ENCODE results near the gene CSNK1G2.

The CSNK1G2 gene

DNA sequence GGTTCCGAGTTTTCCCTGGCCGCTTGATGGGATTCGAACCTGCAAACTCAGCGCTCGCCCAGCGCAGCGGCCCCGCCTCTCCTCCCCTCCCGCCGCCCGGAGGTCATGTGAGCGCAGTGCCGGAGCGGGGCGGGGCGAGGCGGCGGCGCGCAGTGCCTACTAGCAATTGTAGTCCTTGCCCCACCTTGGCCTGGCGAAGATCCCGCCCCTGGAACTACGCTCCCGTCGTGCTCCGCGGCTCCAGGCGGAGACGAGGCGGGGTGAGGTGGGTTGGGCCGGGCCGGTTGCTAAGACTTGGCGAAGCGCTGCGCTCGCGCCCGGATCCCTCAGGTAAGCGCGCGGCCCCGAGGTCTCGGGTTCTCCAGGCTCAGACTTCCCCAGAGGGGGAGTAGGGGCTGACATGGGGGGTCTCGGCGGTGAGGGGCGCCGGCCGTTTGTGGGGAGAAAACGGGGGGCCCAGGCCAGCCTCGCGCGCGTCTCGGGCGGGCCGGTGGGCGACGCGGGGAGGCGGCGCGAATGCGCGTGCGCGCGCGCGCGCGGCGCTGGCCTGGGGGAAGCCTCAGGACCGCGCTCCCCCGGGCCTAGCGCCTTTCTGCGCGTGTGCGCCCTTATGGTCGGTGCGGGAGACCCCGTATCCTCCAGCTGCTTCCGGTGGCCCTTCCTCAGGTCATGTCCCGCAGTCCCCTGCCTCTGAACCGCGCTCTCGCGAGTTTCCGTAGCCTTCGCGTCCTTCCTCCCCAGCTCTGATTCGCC is 35.7 kb upstream of the CSNK1G2 start, which contains the start of the genes ADAT3 and SCAMP4:
TSS of gene ADAT3 (plus strand) at position 290 of the 753 bp plus-strand sequence. CDS start 6,649 bp downstream, outside the sequence.
TSS of gene SCAMP4 (plus strand) at position 290 of the 753 bp plus-strand sequence. CDS start 9,621 bp downstream, outside the sequence.
- CTCF ChIA-PET = interaction anchor here (1.0 to 1.6 kb wide), 5 partner anchors 8 to 143 kb away, joined by 3 to 6 read pairs (median 3); no protein-coding TSS in a partner anchor
- TF ChIP-seq, protein P1, sequence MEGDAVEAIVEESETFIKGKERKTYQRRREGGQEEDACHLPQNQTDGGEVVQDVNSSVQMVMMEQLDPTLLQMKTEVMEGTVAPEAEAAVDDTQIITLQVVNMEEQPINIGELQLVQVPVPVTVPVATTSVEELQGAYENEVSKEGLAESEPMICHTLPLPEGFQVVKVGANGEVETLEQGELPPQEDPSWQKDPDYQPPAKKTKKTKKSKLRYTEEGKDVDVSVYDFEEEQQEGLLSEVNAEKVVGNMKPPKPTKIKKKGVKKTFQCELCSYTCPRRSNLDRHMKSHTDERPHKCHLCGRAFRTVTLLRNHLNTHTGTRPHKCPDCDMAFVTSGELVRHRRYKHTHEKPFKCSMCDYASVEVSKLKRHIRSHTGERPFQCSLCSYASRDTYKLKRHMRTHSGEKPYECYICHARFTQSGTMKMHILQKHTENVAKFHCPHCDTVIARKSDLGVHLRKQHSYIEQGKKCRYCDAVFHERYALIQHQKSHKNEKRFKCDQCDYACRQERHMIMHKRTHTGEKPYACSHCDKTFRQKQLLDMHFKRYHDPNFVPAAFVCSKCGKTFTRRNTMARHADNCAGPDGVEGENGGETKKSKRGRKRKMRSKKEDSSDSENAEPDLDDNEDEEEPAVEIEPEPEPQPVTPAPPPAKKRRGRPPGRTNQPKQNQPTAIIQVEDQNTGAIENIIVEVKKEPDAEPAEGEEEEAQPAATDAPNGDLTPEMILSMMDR (IDR thresholded peaks at IDR 0.05; ENCODE audit: control extremely low read depth, extremely low read depth, low read depth, missing control alignments) = no peak
- POLR2A ChIA-PET = interaction anchor here (1.1 kb wide), 1 partner anchor 18 kb away, joined by 3 read pairs; no protein-coding TSS in a partner anchor
- DNase-seq (ENCODE audit: extremely low spot score) = peak; percentile 97

DNA sequence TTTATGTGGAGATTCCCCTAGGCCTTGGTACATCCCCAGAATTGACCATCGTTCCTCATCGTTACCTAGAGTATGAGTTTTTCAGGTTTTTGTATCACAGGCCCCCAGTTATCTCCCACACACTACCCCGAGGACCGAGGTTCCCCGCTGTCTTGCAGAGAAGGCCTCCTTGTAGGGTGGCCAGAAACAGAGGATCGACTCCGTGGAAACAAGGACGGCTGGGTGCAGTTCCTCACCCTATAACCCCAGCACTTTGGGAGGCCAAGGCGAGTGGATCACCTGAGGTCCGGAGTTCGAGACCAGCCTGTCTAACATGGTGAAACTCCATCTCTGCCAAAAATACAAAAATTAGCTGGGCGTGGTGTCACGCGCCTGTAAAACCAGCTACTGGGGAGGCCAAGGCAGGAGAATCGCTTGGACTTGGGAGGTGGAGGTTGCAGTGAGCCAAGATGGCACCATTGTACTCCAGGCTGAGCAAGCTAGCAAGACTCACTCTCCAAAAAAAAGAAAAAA is 35.1 kb upstream of the CSNK1G2 start:
- TF ChIP-seq, protein P1 (IDR thresholded peaks at IDR 0.05; ENCODE audit: control extremely low read depth, extremely low read depth, low read depth, missing control alignments) = no peak
- ChIA-PET CTCF (interaction anchor here (1.0 to 1.6 kb wide), 5 partner anchors 9 to 143 kb away, joined by 3 to 6 read pairs (median 3); no protein-coding TSS in a partner anchor), POLR2A (no interaction called here)
- no peak for DNase-seq (ENCODE audit: extremely low spot score)

DNA sequence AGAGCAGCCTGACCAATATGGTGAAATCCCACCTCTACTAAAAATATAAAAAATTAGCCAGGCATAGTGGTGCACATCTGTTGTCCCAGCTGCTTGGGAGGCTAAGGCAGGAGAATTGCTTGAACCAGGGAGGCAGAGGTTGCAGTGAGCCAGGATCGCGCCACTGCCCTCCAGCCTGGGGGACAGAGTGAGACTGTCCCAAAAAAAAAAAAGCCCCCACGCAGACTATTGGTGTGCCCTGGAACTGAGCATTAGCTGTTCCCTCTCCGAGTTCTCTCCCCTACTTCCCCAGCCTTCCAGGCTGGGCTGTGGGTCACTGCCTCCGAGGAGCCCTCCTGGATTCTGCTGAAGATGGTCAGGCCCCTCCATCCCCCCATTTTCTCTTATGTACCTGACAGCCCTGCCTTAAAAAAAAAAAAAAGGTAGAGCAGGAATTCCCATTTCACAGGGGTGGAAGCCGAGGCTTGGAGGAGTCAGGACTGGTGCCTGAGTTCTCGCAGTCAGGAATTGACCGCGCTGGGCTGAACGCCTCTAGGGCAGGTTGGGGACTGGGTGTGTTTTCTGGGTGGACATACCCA is 33.9 kb upstream of the CSNK1G2 start:
- POLR2A ChIA-PET = no interaction called here
- no peak for DNase-seq (ENCODE audit: extremely low spot score)
- TF ChIP-seq, protein P1 (IDR thresholded peaks at IDR 0.05; ENCODE audit: control extremely low read depth, extremely low read depth, low read depth, missing control alignments) = no peak
- CTCF ChIA-PET = no interaction called here

DNA sequence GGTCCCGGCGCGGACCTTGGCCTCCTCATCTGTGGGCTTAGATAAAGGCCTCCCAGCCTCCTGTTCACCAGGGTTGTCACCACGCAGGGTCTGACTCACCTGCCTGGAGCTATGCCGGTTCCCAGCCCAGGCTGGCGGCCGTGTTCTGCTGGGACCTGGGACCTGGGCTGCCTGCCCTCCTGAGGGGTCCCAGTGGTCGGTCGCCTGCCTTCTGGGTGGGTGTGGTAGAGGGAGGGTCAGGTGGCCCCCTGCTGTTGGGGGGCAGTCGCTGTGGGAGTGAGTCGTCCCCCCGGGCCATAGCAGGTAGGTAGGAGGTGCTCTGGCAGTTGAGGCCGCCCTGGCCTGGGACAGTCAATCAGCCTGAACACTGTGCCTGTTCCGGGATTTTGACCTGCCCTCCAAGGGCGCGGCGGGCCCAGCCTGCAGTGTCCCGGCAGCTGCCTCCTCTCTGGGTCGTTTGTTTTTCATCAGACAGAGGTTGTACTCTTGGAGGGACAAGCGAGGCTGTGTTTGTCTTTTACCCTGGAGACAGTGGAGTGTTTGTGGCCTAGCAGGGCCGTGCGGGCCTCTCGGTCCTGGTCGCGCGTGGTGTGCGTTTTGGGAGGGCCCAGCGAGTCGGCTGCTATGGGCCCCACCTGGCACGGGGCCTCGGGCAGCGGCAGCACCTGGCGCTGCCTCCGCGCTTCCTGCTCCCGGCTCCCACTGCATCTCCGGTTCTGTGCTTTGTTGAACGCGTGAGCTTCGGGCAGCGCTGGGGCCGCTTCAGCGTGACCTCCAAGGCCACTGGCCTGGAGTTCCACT is 33.2 kb upstream of the CSNK1G2 start:
- no peak for DNase-seq (ENCODE audit: extremely low spot score)
- CTCF ChIA-PET = no interaction called here
- POLR2A ChIA-PET = no interaction called here

DNA sequence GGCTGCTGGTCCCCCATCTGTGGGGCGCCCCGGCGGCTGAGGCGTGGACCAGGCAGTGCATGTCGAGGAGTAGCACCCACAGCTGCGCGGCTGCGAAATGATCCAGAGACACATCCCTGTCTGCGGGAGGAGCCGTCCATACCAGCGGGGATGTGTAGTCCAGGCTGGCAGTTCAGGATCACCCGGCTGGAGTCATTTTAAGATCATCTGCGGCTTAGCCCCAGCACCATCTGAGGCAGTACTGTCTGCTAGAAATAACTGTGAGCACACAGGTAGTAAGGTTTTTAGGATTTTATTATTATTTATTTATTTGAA is 32.7 kb upstream of the CSNK1G2 start:
- TF ChIP-seq, protein P1 (IDR thresholded peaks at IDR 0.05; ENCODE audit: control extremely low read depth, extremely low read depth, low read depth, missing control alignments) = no peak
- POLR2A ChIA-PET = no interaction called here
- DNase-seq (ENCODE audit: extremely low spot score) = no peak
- CTCF ChIA-PET = interaction anchor here (0.8 kb wide), 1 partner anchor 21 kb away, joined by 4 read pairs; no protein-coding TSS in a partner anchor

More for the DNA sequence above, 33.2 kb upstream of the CSNK1G2 start:
- TF ChIP-seq, protein P1 (IDR thresholded peaks at IDR 0.05; ENCODE audit: control extremely low read depth, extremely low read depth, low read depth, missing control alignments) = no peak

DNA sequence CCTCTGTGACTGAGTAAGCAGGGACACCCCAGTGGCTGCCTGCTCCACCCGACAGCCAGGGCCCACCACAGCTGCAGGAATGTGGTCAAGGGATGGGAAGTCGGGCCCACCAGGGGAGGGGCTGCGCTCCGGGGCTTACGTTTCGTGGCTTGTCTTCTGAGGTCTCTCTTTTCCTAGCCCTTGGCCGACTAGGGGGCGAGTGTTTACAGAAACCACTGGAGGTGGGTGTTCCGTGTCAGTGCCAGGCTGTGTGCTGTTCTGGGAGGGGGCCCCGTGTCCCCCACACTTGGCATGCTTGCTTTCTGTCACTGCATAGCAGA is 31.3 kb upstream of the CSNK1G2 start:
- TF ChIP-seq, protein P1 (IDR thresholded peaks at IDR 0.05; ENCODE audit: control extremely low read depth, extremely low read depth, low read depth, missing control alignments) = no peak
- no peak for DNase-seq (ENCODE audit: extremely low spot score)
- CTCF ChIA-PET = interaction anchor here (1.5 to 1.8 kb wide), 2 partner anchors 12 to 19 kb away, joined by 5 read pairs; no protein-coding TSS in a partner anchor
- POLR2A ChIA-PET = no interaction called here

Measured in GM10248 (cell line).